ENCODE results near the gene RNF187. TPM values are rescaled to one million over a fixed set of nuclear protein-coding genes. Genes with fewer than 3 reads are reported as not detected.

The RNF187 gene
- total RNA-seq, 1 experiment from 2014 or later, result 97.7 TPM

DNA sequence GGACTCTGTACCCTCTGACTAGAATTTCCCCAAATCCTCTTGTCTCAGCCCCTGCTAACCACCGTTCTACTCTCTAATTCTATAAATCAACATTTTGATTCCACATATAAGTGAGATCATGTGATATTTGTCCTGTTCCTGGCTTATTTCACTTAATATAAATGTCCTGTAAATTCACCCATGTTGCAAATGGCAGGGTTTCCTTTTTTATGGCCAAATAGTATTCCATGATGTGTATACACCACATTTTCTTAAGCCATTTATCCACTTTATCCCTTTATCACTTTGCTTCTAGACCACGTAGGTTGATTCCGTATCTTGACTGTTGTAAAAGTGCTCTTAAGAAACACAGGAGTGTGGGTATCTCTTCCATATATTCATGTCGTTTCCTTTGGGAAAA, 8.9 kb downstream of the RNF187 start:
- Histone ChIP-seq H3K9me2 (replicated peaks; ENCODE audit: low read length) (no peaks in the 10 kb centered on the region), H3K4me3 (ENCODE audit: low read length) (no peak overlapping the region), H3K9ac (ENCODE audit: low read length) (no peak overlapping the region), H3F3A (ENCODE audit: low read length, unreplicated experiment) (no peaks in the 10 kb centered on the region), H4K20me1 (ENCODE audit: low read length) (no peaks in the 10 kb centered on the region), H3K27me3 (ENCODE audit: low read length) (no peaks in the 10 kb centered on the region), H3K27ac (ENCODE audit: low read length) (no peak overlapping the region), H3K4me1 (ENCODE audit: insufficient read depth, low read length) (peaks cover 1% of the 10 kb centered on the region; the same call in 1 of the 2 replicates), H3K9me3 (ENCODE audit: low read length) (no peaks in the 10 kb centered on the region), H2AFZ (ENCODE audit: low read length) (no peak overlapping the region), H3K36me3 (ENCODE audit: low read depth, low read length) (peaks cover 16% of the 10 kb centered on the region), H3K79me2 (ENCODE audit: low read length) (no peaks in the 10 kb centered on the region), H3K4me2 (ENCODE audit: low read length) (no peak overlapping the region)
- intact Hi-C loops (cut with micrococcal nuclease), result no loop called here
- ChIA-PET CTCF (no interaction called here), POLR2A (ENCODE audit: unreplicated experiment) (no interaction called here)
- TF ChIP-seq EZH2 (IDR thresholded peaks at IDR 0.05; ENCODE audit: low read length, unreplicated experiment), result no peak
- TF ChIP-seq, protein P1, sequence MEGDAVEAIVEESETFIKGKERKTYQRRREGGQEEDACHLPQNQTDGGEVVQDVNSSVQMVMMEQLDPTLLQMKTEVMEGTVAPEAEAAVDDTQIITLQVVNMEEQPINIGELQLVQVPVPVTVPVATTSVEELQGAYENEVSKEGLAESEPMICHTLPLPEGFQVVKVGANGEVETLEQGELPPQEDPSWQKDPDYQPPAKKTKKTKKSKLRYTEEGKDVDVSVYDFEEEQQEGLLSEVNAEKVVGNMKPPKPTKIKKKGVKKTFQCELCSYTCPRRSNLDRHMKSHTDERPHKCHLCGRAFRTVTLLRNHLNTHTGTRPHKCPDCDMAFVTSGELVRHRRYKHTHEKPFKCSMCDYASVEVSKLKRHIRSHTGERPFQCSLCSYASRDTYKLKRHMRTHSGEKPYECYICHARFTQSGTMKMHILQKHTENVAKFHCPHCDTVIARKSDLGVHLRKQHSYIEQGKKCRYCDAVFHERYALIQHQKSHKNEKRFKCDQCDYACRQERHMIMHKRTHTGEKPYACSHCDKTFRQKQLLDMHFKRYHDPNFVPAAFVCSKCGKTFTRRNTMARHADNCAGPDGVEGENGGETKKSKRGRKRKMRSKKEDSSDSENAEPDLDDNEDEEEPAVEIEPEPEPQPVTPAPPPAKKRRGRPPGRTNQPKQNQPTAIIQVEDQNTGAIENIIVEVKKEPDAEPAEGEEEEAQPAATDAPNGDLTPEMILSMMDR (conservative IDR thresholded peaks at IDR 0.05; ENCODE audit: low read depth, low read length), result no peak
- no peak for TF ChIP-seq EZH2phosphoT487 (IDR thresholded peaks at IDR 0.05; ENCODE audit: borderline replicate concordance, low read length)
- BruUV-seq (replicated peaks), result no TSS peak
- DNase-seq (no peak), ATAC-seq (no peak)

DNA sequence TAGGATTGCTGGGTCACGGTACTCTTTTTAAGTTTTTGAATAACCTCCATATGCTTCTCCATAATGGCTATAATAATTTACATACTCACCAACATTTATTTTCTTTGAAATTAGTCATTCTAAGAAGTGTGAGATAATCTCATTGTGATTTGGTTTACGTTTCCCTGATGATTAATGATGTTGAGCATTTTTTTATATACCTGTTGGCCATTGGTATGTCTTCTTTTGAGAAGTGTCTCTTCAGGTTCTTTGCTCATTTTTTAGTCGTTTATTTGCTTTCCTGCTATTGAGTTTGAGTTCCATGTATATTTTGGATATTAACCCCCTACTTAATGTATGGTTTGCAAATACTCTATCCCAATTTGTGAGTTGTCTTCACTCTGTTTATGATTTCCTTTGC, 9.3 kb downstream of the RNF187 start:
- Histone ChIP-seq H3F3A (ENCODE audit: low read length, unreplicated experiment) (no peaks in the 10 kb centered on the region), H2AFZ (ENCODE audit: low read length) (no peak overlapping the region), H3K9ac (ENCODE audit: low read length) (no peak overlapping the region), H3K9me3 (ENCODE audit: low read length) (no peaks in the 10 kb centered on the region), H3K36me3 (ENCODE audit: low read depth, low read length) (peaks cover 16% of the 10 kb centered on the region), H4K20me1 (ENCODE audit: low read length) (no peaks in the 10 kb centered on the region), H3K4me1 (ENCODE audit: insufficient read depth, low read length) (peaks cover 3% of the 10 kb centered on the region; the same call in 1 of the 2 replicates), H3K9me2 (replicated peaks; ENCODE audit: low read length) (no peaks in the 10 kb centered on the region), H3K27me3 (ENCODE audit: low read length) (no peaks in the 10 kb centered on the region), H3K4me2 (ENCODE audit: low read length) (no peak overlapping the region), H3K4me3 (ENCODE audit: low read length) (no peak overlapping the region), H3K79me2 (ENCODE audit: low read length) (no peaks in the 10 kb centered on the region), H3K27ac (ENCODE audit: low read length) (no peak overlapping the region)
- DNase-seq (no peak), ATAC-seq (no peak)
- BruUV-seq (replicated peaks), result no TSS peak
- CTCF ChIA-PET, result no interaction called here
- POLR2A ChIA-PET (ENCODE audit: unreplicated experiment), result no interaction called here
- TF ChIP-seq, protein P1 (conservative IDR thresholded peaks at IDR 0.05; ENCODE audit: low read depth, low read length), result no peak
- TF ChIP-seq EZH2phosphoT487 (IDR thresholded peaks at IDR 0.05; ENCODE audit: borderline replicate concordance, low read length), result no peak
- no peak for TF ChIP-seq EZH2 (IDR thresholded peaks at IDR 0.05; ENCODE audit: low read length, unreplicated experiment)
- intact Hi-C loops (cut with micrococcal nuclease), result no loop called here

DNA sequence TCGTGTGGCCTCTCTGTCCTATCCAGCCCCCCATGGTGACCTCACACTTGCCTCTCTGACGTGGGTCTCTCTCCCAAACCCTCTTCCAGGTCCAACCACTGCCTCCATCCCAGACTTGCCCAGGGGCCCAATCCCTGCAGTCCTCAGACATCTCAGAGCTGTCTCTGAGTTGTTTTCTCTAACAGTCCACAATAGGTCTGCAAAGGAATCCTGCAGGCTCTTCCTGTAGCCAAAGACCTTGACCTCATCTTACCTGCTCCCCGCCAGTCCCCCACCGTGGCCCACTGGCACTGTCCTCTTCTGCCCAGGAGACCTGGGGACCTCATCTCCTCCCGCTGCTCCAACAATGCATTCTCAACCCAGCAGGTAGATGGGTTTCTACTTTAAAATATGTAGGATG, 10.0 kb downstream of the RNF187 start:
- CTCF ChIA-PET, result no interaction called here
- intact Hi-C loops (cut with micrococcal nuclease), result no loop called here
- H3K36me3 ChIP-seq (ENCODE audit: low read depth, low read length), result peaks cover 16% of the 10 kb centered on the region

More for the DNA sequence above, 10.0 kb downstream of the RNF187 start:
- Histone ChIP-seq H3K9ac (ENCODE audit: low read length) (no peak overlapping the region), H3K4me1 (ENCODE audit: insufficient read depth, low read length) (peaks cover 3% of the 10 kb centered on the region; the same call in 1 of the 2 replicates), H2AFZ (ENCODE audit: low read length) (no peak overlapping the region), H3K79me2 (ENCODE audit: low read length) (no peaks in the 10 kb centered on the region), H3K4me2 (ENCODE audit: low read length) (no peak overlapping the region), H3K9me3 (ENCODE audit: low read length) (no peaks in the 10 kb centered on the region), H3K27me3 (ENCODE audit: low read length) (no peaks in the 10 kb centered on the region), H3K4me3 (ENCODE audit: low read length) (no peak overlapping the region), H3K27ac (ENCODE audit: low read length) (no peak overlapping the region), H3F3A (ENCODE audit: low read length, unreplicated experiment) (no peaks in the 10 kb centered on the region), H4K20me1 (ENCODE audit: low read length) (no peaks in the 10 kb centered on the region), H3K9me2 (replicated peaks; ENCODE audit: low read length) (no peaks in the 10 kb centered on the region)
- no peak for DNase-seq
- no peak for TF ChIP-seq EZH2phosphoT487 (IDR thresholded peaks at IDR 0.05; ENCODE audit: borderline replicate concordance, low read length)
- TF ChIP-seq, protein P1 (conservative IDR thresholded peaks at IDR 0.05; ENCODE audit: low read depth, low read length), result no peak
- TF ChIP-seq EZH2 (IDR thresholded peaks at IDR 0.05; ENCODE audit: low read length, unreplicated experiment), result no peak
- no peak for ATAC-seq
- no TSS peak for BruUV-seq (replicated peaks)
- POLR2A ChIA-PET (ENCODE audit: unreplicated experiment), result no interaction called here

All from PC-3 (cell line).